Activated CD8-positive, alpha-beta memory T cell treated with anti-CD3 and anti-CD28 coated beads for 1 hour (primary cell): ENCODE results near the gene CDKL5.
A peak's percentile ranks its signal among the peaks of the same experiment; 100 is the strongest.

Source experiments
- DNase-seq, 2 donors: peaks; one replicate each; pipeline ENCODE4 v3.0.0-alpha.2; 2020; ENCODE audit warnings: low read depth in 1 of 2; ENCODE audit errors: extremely low read depth in 1 of 2

CDKL5 gene

GRCh38 chrX:18640686-18641085 lies 215.3 kb downstream of the CDKL5 start:
- DNase-seq = no peak

- no peak for DNase-seq
These were observed 217.8 kb downstream of the CDKL5 start for GRCh38 chrX:18643243-18643642.

GRCh38 chrX:18643853-18644252 lies 218.4 kb downstream of the CDKL5 start:
- no peak for DNase-seq

- DNase-seq = no peak
These were observed 222.2 kb downstream of the CDKL5 start for GRCh38 chrX:18647621-18648020.

GRCh38 chrX:18649498-18649951 lies 224.1 kb downstream of the CDKL5 start:
- DNase-seq = no peak

- DNase-seq = no peak
These were observed 225.3 kb downstream of the CDKL5 start for GRCh38 chrX:18650662-18651061.

GRCh38 chrX:18652636-18653035 lies 227.2 kb downstream of the CDKL5 start:
- no peak for DNase-seq

- DNase-seq = no peak
These were observed 229.7 kb downstream of the CDKL5 start for GRCh38 chrX:18654875-18655836.

- no peak for DNase-seq
These were observed 235.9 kb downstream of the CDKL5 start for GRCh38 chrX:18661273-18661672.

- DNase-seq = no peak
These were observed 239.5 kb downstream of the CDKL5 start for GRCh38 chrX:18664947-18665346.

- DNase-seq = no peak
These were observed 241.2 kb downstream of the CDKL5 start for GRCh38 chrX:18666614-18667013.

GRCh38 chrX:18668071-18668835 lies 242.8 kb downstream of the CDKL5 start:
- no peak for DNase-seq

GRCh38 chrX:18672008-18672407 lies 246.6 kb downstream of the CDKL5 start, which contains the start of gene RS1:
Gene RS1, minus strand, starts transcription at chrX:18672108. Its CDS starts 40 bp downstream, at chrX:18672068.
- no peak for DNase-seq

- DNase-seq = peak in 1 of 2 donors; percentile 2
These were observed 249.0 kb downstream of the CDKL5 start for GRCh38 chrX:18674417-18674787.

- peak; percentile 40 to 56 for DNase-seq
These were observed 249.7 kb downstream of the CDKL5 start for GRCh38 chrX:18674788-18675735.

- no peak for DNase-seq
These were observed 250.6 kb downstream of the CDKL5 start for GRCh38 chrX:18676050-18676449.

GRCh38 chrX:18676470-18676869 lies 251.1 kb downstream of the CDKL5 start:
- no peak for DNase-seq

GRCh38 chrX:18677161-18677869 lies 251.9 kb downstream of the CDKL5 start:
- DNase-seq = no peak

- DNase-seq = no peak
These were observed 256.6 kb downstream of the CDKL5 start for GRCh38 chrX:18681996-18682395.

GRCh38 chrX:18682979-18683387 lies 257.6 kb downstream of the CDKL5 start:
- DNase-seq = no peak
